K562 (cell line): Measurements from ENCODE around the gene TENT5A. TPM values are rescaled to one million over a fixed set of nuclear protein-coding genes. Genes with fewer than 3 reads are reported as not detected.

ENCODE experiments used
- ATAC-seq: fragments of 200-7000 bp; cut with Tn5 transposase; 3 replicates; pipeline ENCODE4 v1.9.1; 2020; ENCODE audit warnings: moderate library complexity
- BruUV-seq: library from RNA; stranded (reverse); fragments of 400-500 nt; replicated peaks from 2 replicates; lab custom pipeline; 2021; lab: Mats Ljungman, UMichigan
- CTCF ChIA-PET: fragments of 300-600 bp; formaldehyde crosslinking; extraction: SDS; loops from one replicate; lab custom pipeline; 2021; ENCODE audit warnings: low intra/inter-chr PET ratio; lab: Yijun Ruan, JAX
- POLR2A ChIA-PET: fragments of 300-600, 350-650 bp; sonication (Branson Sonifier 250); formaldehyde crosslinking; extraction: SDS; loops from one replicate; lab custom pipeline; 2021; ENCODE audit warnings: antibody characterized with exemption, inconsistent platforms; lab: Yijun Ruan, JAX
- DNase-seq, 4 experiments: peaks; one replicate each; pipeline versions ENCODE4 v3.0.0 to v3.0.0-alpha.2; 2011 to 2018; ENCODE audit warnings: low spot score in 3 of 4, mixed read lengths in 3 of 4; ENCODE audit errors: extremely low read depth in 1 of 4
- FAIRE-seq: peaks from 2 replicates; lab custom pipeline; 2011; peaks lifted over from hg19 to GRCh38; lab: Jason Lieb, UNC
- H2AFZ ChIP-seq: 2 replicates; pipeline ENCODE4 v1.6.0; 2011; ENCODE audit warnings: low read depth, low read length, control low read depth, inconsistent platforms
- H3K27ac ChIP-seq: fragments of 200-600 bp; 3 replicates; pipeline ENCODE4 v1.8.0; 2011; ENCODE audit warnings: low read depth, mild to moderate bottlenecking, control low read depth, inconsistent platforms, low read length, moderate library complexity, mixed read lengths; ENCODE audit errors: extremely low read depth
- H3K27me3 ChIP-seq, 2 experiments: fragments of 300-600 bp in 1 of 2; 2 replicates in 1 of 2; 3 replicates in 1 of 2; pipeline versions ENCODE4 v1.6.0 to v1.8.0; 2011; ENCODE audit warnings: inconsistent platforms in 2 of 2, low read length in 2 of 2, mild to moderate bottlenecking in 1 of 2, mixed read lengths in 1 of 2, moderate library complexity in 1 of 2; ENCODE audit not compliant: control insufficient read depth in 2 of 2, insufficient read depth in 2 of 2
- H3K36me3 ChIP-seq: fragments of 300-600 bp; 3 replicates; pipeline ENCODE4 v1.8.0; 2011; ENCODE audit warnings: mild to moderate bottlenecking, low read length, inconsistent platforms; ENCODE audit not compliant: control insufficient read depth, insufficient read depth
- H3K4me1 ChIP-seq, 2 experiments: fragments of 200-600 bp in 1 of 2; replicated peaks in 1 of 2; 2 replicates in 1 of 2; 3 replicates in 1 of 2; pipeline versions ENCODE4 v1.5.1 to v1.8.0; 2011; ENCODE audit warnings: inconsistent platforms in 2 of 2, low read length in 2 of 2, mild to moderate bottlenecking in 1 of 2, mixed read lengths in 1 of 2, moderate library complexity in 1 of 2; ENCODE audit not compliant: control insufficient read depth in 2 of 2, insufficient read depth in 2 of 2
- H3K4me2 ChIP-seq: 2 replicates; pipeline ENCODE4 v1.6.1; 2011; ENCODE audit warnings: low read length, control low read depth, inconsistent platforms, mixed read lengths; ENCODE audit not compliant: insufficient read depth
- H3K4me3 ChIP-seq: fragments of 200-600 bp; sonication (generic), shearing (Covaris generic); 2 replicates; pipeline ENCODE4 v1.5.1; 2016; ENCODE audit warnings: control low read depth, inconsistent platforms
- H3K79me2 ChIP-seq: fragments of 200-600 bp; 3 replicates; pipeline ENCODE4 v1.8.0; 2011; ENCODE audit warnings: low read length, inconsistent platforms; ENCODE audit not compliant: control insufficient read depth, insufficient read depth
- H3K9ac ChIP-seq, 2 experiments: 2 replicates each; pipeline versions ENCODE4 v1.6.0 to v1.6.1; 2011; ENCODE audit warnings: low read depth in 2 of 2, low read length in 2 of 2, control low read depth in 1 of 2, inconsistent platforms in 1 of 2, mild to moderate bottlenecking in 1 of 2, mixed read lengths in 1 of 2; ENCODE audit not compliant: insufficient read depth in 1 of 2
- H3K9me1 ChIP-seq: one replicate; pipeline ENCODE4 v1.6.0; 2011; ENCODE audit warnings: inconsistent platforms, mild to moderate bottlenecking, low read length, moderate library complexity; ENCODE audit not compliant: control insufficient read depth, insufficient read depth
- H3K9me3 ChIP-seq: replicated peaks from 2 replicates; pipeline ENCODE4 v1.5.1; 2011; ENCODE audit warnings: low read depth, low read length, inconsistent platforms; ENCODE audit not compliant: control insufficient read depth, insufficient read depth
- H4K20me1 ChIP-seq: replicated peaks from 2 replicates; pipeline ENCODE4 v1.6.1; 2011; ENCODE audit warnings: low read length, inconsistent platforms, mixed read lengths; ENCODE audit not compliant: control insufficient read depth, insufficient read depth
- HBP1 ChIP-seq: fragments of 450-650 bp; formaldehyde crosslinking; IDR thresholded peaks from 2 replicates; pipeline ENCODE4 v1.4.0; 2022; ENCODE audit warnings: missing genetic modification characterization
- HIVEP1 ChIP-seq: fragments of 250-450 bp; sonication (Bioruptor Pico); IDR thresholded peaks from 2 replicates; pipeline ENCODE4 v1.4.0; 2020; ENCODE audit warnings: mild to moderate bottlenecking
- HNRNPH1 ChIP-seq: fragments of 200-400 bp; formaldehyde crosslinking; optimal IDR thresholded peaks from 2 replicates; pipeline ENCODE3; 2017; ENCODE audit warnings: low read depth, mild to moderate bottlenecking, low read length, moderate library complexity
- RBM17 ChIP-seq: fragments of 200-400 bp; formaldehyde crosslinking; IDR thresholded peaks from 2 replicates; pipeline ENCODE4 v1.6.1; 2017; ENCODE audit warnings: low read depth, mild to moderate bottlenecking, low read length, borderline replicate concordance
- TEAD2 ChIP-seq: fragments of 450-650 bp; IDR thresholded peaks from 2 replicates; pipeline ENCODE4 v1.6.1; 2016; ENCODE audit warnings: missing genetic modification characterization, control low read depth, missing compliant biosample characterization
- ZNF12 ChIP-seq: sonication (generic); formaldehyde crosslinking; IDR thresholded peaks from 2 replicates; pipeline ENCODE4 v1.4.0; 2020; ENCODE audit warnings: mild to moderate bottlenecking, missing genetic modification reagents
- ZNF277 ChIP-seq: fragments of 250-450 bp; sonication (Bioruptor Pico); IDR thresholded peaks from 2 replicates; pipeline ENCODE4 v1.8.0; 2022; ENCODE audit warnings: inconsistent platforms, mild to moderate bottlenecking, moderate library complexity, borderline replicate concordance
- ZNF324 ChIP-seq: fragments of 250-450 bp; sonication (Bioruptor Pico); IDR thresholded peaks from 2 replicates; pipeline ENCODE4 v1.4.0; 2020; ENCODE audit warnings: mild to moderate bottlenecking
- ZNF449 ChIP-seq: fragments of 250-450 bp; sonication (Bioruptor Pico); IDR thresholded peaks from 2 replicates; pipeline ENCODE4 v1.8.0; 2022; ENCODE audit warnings: moderate library complexity, mild to moderate bottlenecking, inconsistent platforms
- WGBS: fragments of 100-300 bp; shearing (Covaris generic); methylation state at CpG from one replicate; pipeline ENCODE4 v1.1.6; 2016; ENCODE audit warnings: low coverage, mixed read lengths; ENCODE audit not compliant: insufficient coverage; ENCODE audit errors: missing lambda C conversion rate; 5-methylcytosine and 5-hydroxymethylcytosine counted together
- in situ Hi-C: fragments of 300-500 bp; cut with MboI; formaldehyde crosslinking; loops from 4 replicates; pipeline ENCODE4 v1.15.0; 2018; ENCODE audit warnings: inconsistent platforms, mixed read lengths
- intact Hi-C: fragments of 100-400 bp; cut with micrococcal nuclease; formaldehyde crosslinking; loops from 2 replicates; pipeline ENCODE4 v1.14.2; 2022
- polyA plus RNA-seq, 8 experiments: library from polyadenylated mRNA; depleted of rRNA in 4 of 8; stranded (reverse) in 5 of 8; unstranded in 3 of 8; fragments of >200 nt; fragmentation: Nextera tagmentation in 2 of 8; fragmentation: Illumina TruSeq in 1 of 8; extraction: Ambion mirVana in 2 of 8; extraction: Trizol in 1 of 8; gene quantifications; 2 replicates each; pipeline versions ENCODE4 v1.2.1 to v1.2.3, GENCODE V29; 2011 to 2014; ENCODE audit warnings: inconsistent platforms in 1 of 8, missing spikeins in 1 of 8
- total RNA-seq, 7 experiments: library from RNA; depleted of rRNA in 6 of 7; stranded (reverse); fragments of >200 nt in 6 of 7; fragmentation: Illumina TruSeq in 2 of 7; extraction: Trizol in 2 of 7; gene quantifications; 2 replicates each; pipeline versions ENCODE4 v1.2.1 to v1.2.3, GENCODE V29; 2011 to 2021; ENCODE audit warnings: low replicate concordance in 1 of 7

Gene TENT5A
- total and polyA plus RNA-seq, 9 of the 15 experiments (the other 6 are each of a cell fraction or from before 2014, with no cell fraction given) = 0.77 to 2.3 (median 1.3) TPM

- no peak for ATAC-seq
- in situ Hi-C loops = no loop called here
- H4K20me1 ChIP-seq = no peaks in the 10 kb centered on the region
- no peak overlapping the region for H3K4me3 ChIP-seq
- no TSS peak for BruUV-seq
- TF ChIP-seq TEAD2 (tag) = no peak
- no peak for TF ChIP-seq ZNF277 (CRISPR knock-in tag)
- no peak for TF ChIP-seq HIVEP1 (CRISPR knock-in tag)
- no peak for TF ChIP-seq ZNF12 (CRISPR knock-in tag)
- no peak for TF ChIP-seq ZNF449
- TF ChIP-seq HNRNPH1 = no peak
- no peak for TF ChIP-seq RBM17
- no peak for TF ChIP-seq HBP1 (CRISPR knock-in tag)
- TF ChIP-seq ZNF324 (CRISPR knock-in tag) = no peak
- no peak overlapping the region for H3K27ac ChIP-seq
- H3K9ac ChIP-seq = no peak overlapping the region
- H3K4me2 ChIP-seq = no peak overlapping the region
- no peak for DNase-seq
- no peak overlapping the region for H2AFZ ChIP-seq
- no peak for FAIRE-seq
- no peaks in the 10 kb centered on the region for H3K36me3 ChIP-seq
- H3K9me3 ChIP-seq = no peaks in the 10 kb centered on the region
- H3K79me2 ChIP-seq = no peaks in the 10 kb centered on the region
- intact Hi-C loops = no loop called here
- no peaks in the 10 kb centered on the region for H3K27me3 ChIP-seq
- H3K9me1 ChIP-seq = no peaks in the 10 kb centered on the region
- whole genome bisulfite sequencing = 0% methylated on average over 2 of the region's 2 CpGs
- ChIA-PET POLR2A (no interaction called here), CTCF (no interaction called here)
- H3K4me1 ChIP-seq = no peaks in the 10 kb centered on the region
Measured at GRCh38 chr6:81790034-81790433, 37.6 kb upstream of the TENT5A start.
